Measurements from ENCODE around the gene NDUFB5.

Gene NDUFB5

DNA sequence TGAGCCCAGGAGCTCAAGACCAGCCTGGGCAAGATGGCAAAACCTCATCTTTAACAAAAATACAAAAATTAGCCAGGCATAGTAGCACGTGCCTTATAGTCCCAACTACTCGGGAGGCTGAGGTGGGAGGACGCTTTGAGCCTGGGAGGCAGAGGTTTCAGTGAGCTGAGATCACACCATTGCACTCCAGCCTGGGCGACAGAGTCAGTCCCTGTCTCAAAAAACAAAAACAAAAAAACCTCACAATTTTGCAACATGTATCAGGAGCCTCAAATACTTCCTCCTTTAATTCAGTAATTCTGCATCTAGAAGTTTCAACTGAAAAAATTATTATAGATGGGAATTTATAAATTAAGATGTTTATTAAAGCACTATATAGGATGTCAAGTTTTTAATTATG lies 1.3 kb upstream of the NDUFB5 start:
- WGBS, 2 donors (ENCODE audit: extremely low coverage in 2 of 2, insufficient read length in 2 of 2, insufficient replicate concordance in 1 of 2), result no CpG with 5 or more reads among the region's 4 CpGs
- no peak overlapping the region for H2BK15ac ChIP-seq (ENCODE audit: low read length)
- H3K27ac ChIP-seq (replicated peaks; ENCODE audit: low read length), result no peak overlapping the region

DNA sequence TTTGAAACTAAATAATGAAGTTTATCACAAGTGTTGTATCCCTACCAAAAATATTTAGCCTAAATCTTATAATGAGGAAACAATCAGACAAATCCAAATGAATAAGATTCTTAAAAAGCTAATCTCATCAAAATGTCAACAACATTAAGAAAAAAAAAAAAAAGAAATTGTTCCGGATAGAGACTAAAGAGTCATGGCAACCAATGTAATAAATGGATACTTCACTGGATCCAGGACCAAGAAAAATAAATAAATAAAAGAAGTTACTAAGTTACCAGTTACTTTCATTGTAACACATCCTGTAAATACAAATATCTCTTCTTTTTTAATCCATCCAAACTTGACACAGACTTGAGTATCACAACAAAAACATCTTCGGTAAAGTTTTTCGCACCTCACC lies 763 bp upstream of the NDUFB5 start:
- peak overlapping the region; percentile 84 for H3K9ac ChIP-seq (ENCODE audit: low read depth, low read length, poor library complexity)

More for the DNA sequence above, 1.3 kb upstream of the NDUFB5 start:
- H2BK5ac ChIP-seq (ENCODE audit: low read length), result no peak overlapping the region
- no peak overlapping the region for H2AFZ ChIP-seq (ENCODE audit: low read length)
- no peak for DNase-seq (ENCODE audit: low spot score)
- H4K91ac ChIP-seq (ENCODE audit: low read depth, low read length, poor library complexity), result no peak overlapping the region
- no peak overlapping the region for H2BK120ac ChIP-seq (ENCODE audit: low read depth, low read length)
- peaks cover 14 to 62% of the 10 kb centered on the region in 2 donors for H3K36me3 ChIP-seq (replicated peaks in 1 of 2; ENCODE audit: control insufficient read depth in 2 of 2, insufficient read depth in 2 of 2, low read length in 2 of 2)
- no peaks in the 10 kb centered on the region for H3K27me3 ChIP-seq (ENCODE audit: control insufficient read depth in 3 of 3, insufficient read depth in 3 of 3, low read depth in 1 of 3, low read length in 3 of 3)
- H2BK12ac ChIP-seq (ENCODE audit: low read length), result no peak overlapping the region
- peak overlapping the region in 1 of 2 donors; percentile 72 for H3K4me3 ChIP-seq (ENCODE audit: low read length in 2 of 2)
- H3K79me1 ChIP-seq (ENCODE audit: low read depth, low read length), result peaks cover 4% of the 10 kb centered on the region
- H3K4me2 ChIP-seq (ENCODE audit: insufficient read depth, low read length, poor library complexity, severe bottlenecking), result no peak overlapping the region
- H3K4ac ChIP-seq (ENCODE audit: low read length), result no peak overlapping the region
- peaks cover 0 to 3% of the 10 kb centered on the region in 2 donors for H3K4me1 ChIP-seq (ENCODE audit: control insufficient read depth in 2 of 2, insufficient read depth in 1 of 2, low read depth in 1 of 2, low read length in 2 of 2)
- no peak overlapping the region for H3K18ac ChIP-seq (ENCODE audit: low read length)
- no peak overlapping the region for H4K8ac ChIP-seq (ENCODE audit: low read depth, low read length)
- no peaks in the 10 kb centered on the region for H3K9me3 ChIP-seq (replicated peaks in 1 of 2; ENCODE audit: control insufficient read depth in 2 of 2, insufficient read depth in 1 of 2, low read depth in 1 of 2, low read length in 2 of 2)
- no peak overlapping the region for H3K9ac ChIP-seq (ENCODE audit: low read depth, low read length, poor library complexity)
- H3K23ac ChIP-seq (ENCODE audit: low read depth, low read length, poor library complexity), result no peak overlapping the region
- no peak overlapping the region for H2AK5ac ChIP-seq (ENCODE audit: low read depth, low read length)
- H3K14ac ChIP-seq (ENCODE audit: low read length), result no peak overlapping the region

GRCh38 chr3:179606534-179607085 lies 2.0 kb downstream of the NDUFB5 start:
- no peak overlapping the region for H3K4ac ChIP-seq (ENCODE audit: low read length)
- no peak overlapping the region for H2AK5ac ChIP-seq (ENCODE audit: low read depth, low read length)
- no peaks in the 10 kb centered on the region for H3K27me3 ChIP-seq (ENCODE audit: control insufficient read depth in 3 of 3, insufficient read depth in 3 of 3, low read depth in 1 of 3, low read length in 3 of 3)
- no peak overlapping the region for H2BK12ac ChIP-seq (ENCODE audit: low read length)
- H3K18ac ChIP-seq (ENCODE audit: low read length), result no peak overlapping the region
- H3K36me3 ChIP-seq (replicated peaks in 1 of 2; ENCODE audit: control insufficient read depth in 2 of 2, insufficient read depth in 2 of 2, low read length in 2 of 2), result peaks cover 2 to 49% of the 10 kb centered on the region in 2 donors
- peaks cover 6% of the 10 kb centered on the region for H3K79me1 ChIP-seq (ENCODE audit: low read depth, low read length)
- H3K23ac ChIP-seq (ENCODE audit: low read depth, low read length, poor library complexity), result no peak overlapping the region
- no peak for DNase-seq (ENCODE audit: low spot score)
- H3K27ac ChIP-seq (replicated peaks; ENCODE audit: low read length), result no peak overlapping the region
- no peak overlapping the region for H2BK120ac ChIP-seq (ENCODE audit: low read depth, low read length)
- H3K4me1 ChIP-seq (ENCODE audit: control insufficient read depth in 2 of 2, insufficient read depth in 1 of 2, low read depth in 1 of 2, low read length in 2 of 2), result peaks cover 0 to 3% of the 10 kb centered on the region in 2 donors
- H3K4me2 ChIP-seq (ENCODE audit: insufficient read depth, low read length, poor library complexity, severe bottlenecking), result no peak overlapping the region
- H3K9ac ChIP-seq (ENCODE audit: low read depth, low read length, poor library complexity), result no peak overlapping the region
- no peak overlapping the region for H3K4me3 ChIP-seq (ENCODE audit: low read length in 2 of 2)
- WGBS, 2 donors (ENCODE audit: extremely low coverage in 2 of 2, insufficient read length in 2 of 2, insufficient replicate concordance in 1 of 2), result no CpG with 5 or more reads among the region's 4 CpGs
- no peak overlapping the region for H2BK5ac ChIP-seq (ENCODE audit: low read length)
- H3K14ac ChIP-seq (ENCODE audit: low read length), result no peak overlapping the region
- H2BK15ac ChIP-seq (ENCODE audit: low read length), result no peak overlapping the region
- no peak overlapping the region for H2AFZ ChIP-seq (ENCODE audit: low read length)
- H4K8ac ChIP-seq (ENCODE audit: low read depth, low read length), result no peak overlapping the region
- no peak overlapping the region for H4K91ac ChIP-seq (ENCODE audit: low read depth, low read length, poor library complexity)
- no peaks in the 10 kb centered on the region for H3K9me3 ChIP-seq (replicated peaks in 1 of 2; ENCODE audit: control insufficient read depth in 2 of 2, insufficient read depth in 1 of 2, low read depth in 1 of 2, low read length in 2 of 2)

More for the DNA sequence above, 763 bp upstream of the NDUFB5 start:
- Histone ChIP-seq H3K23ac (ENCODE audit: low read depth, low read length, poor library complexity) (no peak overlapping the region), H3K4me3 (ENCODE audit: low read length in 2 of 2) (peak overlapping the region; percentile 72 to 86), H3K27me3 (ENCODE audit: control insufficient read depth in 3 of 3, insufficient read depth in 3 of 3, low read depth in 1 of 3, low read length in 3 of 3) (no peaks in the 10 kb centered on the region), H3K4ac (ENCODE audit: low read length) (no peak overlapping the region), H2AFZ (ENCODE audit: low read length) (peak overlapping the region; percentile 86), H3K9me3 (replicated peaks in 1 of 2; ENCODE audit: control insufficient read depth in 2 of 2, insufficient read depth in 1 of 2, low read depth in 1 of 2, low read length in 2 of 2) (no peaks in the 10 kb centered on the region), H3K79me1 (ENCODE audit: low read depth, low read length) (peaks cover 4% of the 10 kb centered on the region), H3K14ac (ENCODE audit: low read length) (no peak overlapping the region), H4K91ac (ENCODE audit: low read depth, low read length, poor library complexity) (no peak overlapping the region), H4K8ac (ENCODE audit: low read depth, low read length) (no peak overlapping the region), H2BK5ac (ENCODE audit: low read length) (no peak overlapping the region), H3K18ac (ENCODE audit: low read length) (no peak overlapping the region), H2AK5ac (ENCODE audit: low read depth, low read length) (no peak overlapping the region), H3K27ac (replicated peaks; ENCODE audit: low read length) (no peak overlapping the region), H3K4me2 (ENCODE audit: insufficient read depth, low read length, poor library complexity, severe bottlenecking) (peak overlapping the region; percentile 21), H2BK15ac (ENCODE audit: low read length) (no peak overlapping the region), H3K36me3 (replicated peaks in 1 of 2; ENCODE audit: control insufficient read depth in 2 of 2, insufficient read depth in 2 of 2, low read length in 2 of 2) (peaks cover 10 to 58% of the 10 kb centered on the region in 2 donors), H2BK12ac (ENCODE audit: low read length) (no peak overlapping the region), H3K4me1 (ENCODE audit: control insufficient read depth in 2 of 2, insufficient read depth in 1 of 2, low read depth in 1 of 2, low read length in 2 of 2) (peaks cover 0 to 3% of the 10 kb centered on the region in 2 donors), H2BK120ac (ENCODE audit: low read depth, low read length) (no peak overlapping the region)
- DNase-seq (ENCODE audit: low spot score), result no peak
- no CpG with 5 or more reads among the region's 3 CpGs for WGBS, 2 donors (ENCODE audit: extremely low coverage in 2 of 2, insufficient read length in 2 of 2, insufficient replicate concordance in 1 of 2)

DNA sequence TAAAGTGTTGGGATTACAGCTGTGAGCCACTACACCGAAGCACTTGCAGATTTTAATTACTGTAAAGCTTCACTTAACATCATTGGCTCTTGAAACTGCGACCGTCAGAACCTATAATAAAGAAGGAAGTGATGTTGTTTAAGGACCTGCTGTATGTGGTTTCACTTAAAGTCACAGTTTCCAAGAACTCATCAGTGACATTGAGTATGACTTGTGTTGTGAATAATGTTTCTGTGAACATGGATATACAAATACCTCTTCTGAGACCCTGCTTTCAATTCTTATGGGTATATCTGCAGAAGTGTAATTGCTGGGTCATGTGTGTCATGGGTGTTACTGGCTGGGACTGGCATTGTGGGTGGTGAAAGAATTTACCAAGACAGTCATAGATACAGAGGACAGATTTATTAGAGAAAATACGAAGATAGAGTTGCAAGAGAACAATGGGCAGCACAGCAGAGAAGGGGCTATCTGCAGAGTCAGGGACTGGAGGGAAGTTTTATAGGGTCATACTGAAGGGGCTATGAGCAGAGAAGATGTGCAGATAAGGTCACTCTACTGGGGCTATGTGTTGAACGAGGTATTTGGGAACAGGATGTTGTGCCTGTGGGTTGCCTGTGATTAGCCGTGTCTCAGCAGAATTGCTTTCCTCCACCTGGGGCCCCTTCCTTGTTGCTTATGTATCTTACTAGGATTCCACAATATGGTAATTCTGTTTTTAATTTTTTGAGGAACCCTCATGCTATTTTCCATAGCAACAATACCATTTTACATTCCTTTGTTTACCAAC lies 4.5 kb downstream of the NDUFB5 start:
- H3K9me3 ChIP-seq (replicated peaks in 1 of 2; ENCODE audit: control insufficient read depth in 2 of 2, insufficient read depth in 1 of 2, low read depth in 1 of 2, low read length in 2 of 2), result no peaks in the 10 kb centered on the region
- H2AK5ac ChIP-seq (ENCODE audit: low read depth, low read length), result no peak overlapping the region
- H3K4me3 ChIP-seq (ENCODE audit: low read length in 2 of 2), result no peak overlapping the region
- H3K4me1 ChIP-seq (ENCODE audit: control insufficient read depth in 2 of 2, insufficient read depth in 1 of 2, low read depth in 1 of 2, low read length in 2 of 2), result no peaks in the 10 kb centered on the region
- DNase-seq (ENCODE audit: low spot score), result no peak
- no peak overlapping the region for H4K8ac ChIP-seq (ENCODE audit: low read depth, low read length)
- no peak overlapping the region for H4K91ac ChIP-seq (ENCODE audit: low read depth, low read length, poor library complexity)
- H2BK5ac ChIP-seq (ENCODE audit: low read length), result no peak overlapping the region
- no peak overlapping the region for H2BK120ac ChIP-seq (ENCODE audit: low read depth, low read length)
- H3K4me2 ChIP-seq (ENCODE audit: insufficient read depth, low read length, poor library complexity, severe bottlenecking), result no peak overlapping the region
- H2BK15ac ChIP-seq (ENCODE audit: low read length), result no peak overlapping the region
- H3K36me3 ChIP-seq (replicated peaks in 1 of 2; ENCODE audit: control insufficient read depth in 2 of 2, insufficient read depth in 2 of 2, low read length in 2 of 2), result peaks cover 2 to 38% of the 10 kb centered on the region in 2 donors
- no peaks in the 10 kb centered on the region for H3K27me3 ChIP-seq (ENCODE audit: control insufficient read depth in 3 of 3, insufficient read depth in 3 of 3, low read depth in 1 of 3, low read length in 3 of 3)
- H3K4ac ChIP-seq (ENCODE audit: low read length), result no peak overlapping the region
- no peak overlapping the region for H3K14ac ChIP-seq (ENCODE audit: low read length)
- H3K23ac ChIP-seq (ENCODE audit: low read depth, low read length, poor library complexity), result no peak overlapping the region
- no peak overlapping the region for H2BK12ac ChIP-seq (ENCODE audit: low read length)
- H3K18ac ChIP-seq (ENCODE audit: low read length), result no peak overlapping the region
- H3K79me1 ChIP-seq (ENCODE audit: low read depth, low read length), result peaks cover 5% of the 10 kb centered on the region
- no peak overlapping the region for H3K27ac ChIP-seq (replicated peaks; ENCODE audit: low read length)
- H2AFZ ChIP-seq (ENCODE audit: low read length), result no peak overlapping the region
- no peak overlapping the region for H3K9ac ChIP-seq (ENCODE audit: low read depth, low read length, poor library complexity)
- no CpG with 5 or more reads among the region's 6 CpGs for WGBS, 2 donors (ENCODE audit: extremely low coverage in 2 of 2, insufficient read length in 2 of 2, insufficient replicate concordance in 1 of 2)
